Sigmoid colon (tissue), 3 donors: ENCODE data around the gene TJP1.

Source experiments
- CTCF ChIP-seq, 4 experiments: fragments of 450-650 bp in 3 of 4; fragments of 200-600 bp in 1 of 4; IDR thresholded peaks; one replicate each; pipeline ENCODE4 v1.5.1; 2016 to 2019; ENCODE audit warnings: antibody characterized with exemption in 4 of 4, mild to moderate bottlenecking in 3 of 4, moderate library complexity in 2 of 4
- POLR2A ChIP-seq, 2 donors: fragments of 450-650 bp; IDR thresholded peaks; one replicate each; pipeline ENCODE4 v1.6.1; 2016; ENCODE audit warnings: antibody characterized with exemption in 2 of 2, mild to moderate bottlenecking in 2 of 2, moderate library complexity in 2 of 2

DNA sequence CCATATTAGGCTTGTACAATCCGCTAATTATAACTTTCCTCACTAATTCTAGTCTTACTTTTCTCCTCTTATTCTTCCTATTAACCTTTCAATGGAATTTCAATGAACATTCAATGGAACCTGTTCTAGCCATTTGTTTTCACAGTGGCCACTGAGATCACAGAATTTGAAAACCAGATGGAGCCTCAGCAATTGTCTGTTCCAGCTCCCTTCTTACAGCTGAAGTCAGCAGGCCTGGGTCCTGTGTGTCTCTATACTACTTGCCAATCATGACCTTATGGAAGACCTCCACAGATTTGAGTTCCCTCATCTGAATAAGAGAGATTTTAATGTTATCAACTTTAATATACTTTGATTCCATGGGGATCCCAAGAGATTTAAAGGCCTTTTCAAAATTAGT is 36.6 kb downstream of the TJP1 start:
- TF ChIP-seq POLR2A (IDR thresholded peaks at IDR 0.05) (no peak), CTCF (IDR thresholded peaks at IDR 0.05) (no peak)
